ENCODE results near the gene DPEP1. TPM values are rescaled to one million over a fixed set of nuclear protein-coding genes. Genes with fewer than 3 reads are reported as not detected.
A peak's percentile ranks its signal among the peaks of the same experiment; 100 is the strongest.

DPEP1 gene
- total and polyA plus RNA-seq, 8 donors, result 0.31 to 10.4 (median 6.9) TPM

DNA sequence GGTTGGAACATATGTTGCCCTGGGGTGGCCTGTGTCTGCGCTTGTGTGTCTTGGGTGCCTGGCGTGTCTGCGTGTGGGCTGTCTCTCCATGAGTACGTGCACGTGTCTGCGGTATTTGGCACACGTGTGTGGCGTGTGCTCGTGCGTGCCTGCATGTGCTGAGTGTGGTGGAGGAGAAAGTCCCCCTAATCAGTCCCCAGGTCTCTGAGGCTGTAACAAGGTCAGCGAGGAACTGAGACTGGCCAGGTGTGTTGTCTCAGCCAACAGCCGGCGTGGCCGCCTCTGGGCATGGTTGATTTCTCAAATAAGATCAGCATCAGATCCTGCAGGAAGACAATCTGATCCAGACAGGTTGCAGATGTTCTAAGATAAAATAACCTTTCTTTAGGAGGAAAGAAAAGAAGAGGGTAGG, 41.4 kb upstream of the DPEP1 start:
- H3K36me3 ChIP-seq, result peaks cover 0 to 3% of the 10 kb centered on the region in 2 donors
- no peak overlapping the region for H3K27ac ChIP-seq
- H3K9me3 ChIP-seq, result no peaks in the 10 kb centered on the region
- TF ChIP-seq CTCF (IDR thresholded peaks at IDR 0.05), result no peak
- intact Hi-C loops (cut with DNase I), result no loop called here
- no peak overlapping the region for H3K4me3 ChIP-seq
- DNase-seq (peak in 1 of 4 donors; percentile 41), ATAC-seq (no peak)
- peaks cover 7 to 19% of the 10 kb centered on the region in 2 donors for H3K4me1 ChIP-seq
- peaks cover 26 to 76% of the 10 kb centered on the region in 2 donors for H3K27me3 ChIP-seq

DNA sequence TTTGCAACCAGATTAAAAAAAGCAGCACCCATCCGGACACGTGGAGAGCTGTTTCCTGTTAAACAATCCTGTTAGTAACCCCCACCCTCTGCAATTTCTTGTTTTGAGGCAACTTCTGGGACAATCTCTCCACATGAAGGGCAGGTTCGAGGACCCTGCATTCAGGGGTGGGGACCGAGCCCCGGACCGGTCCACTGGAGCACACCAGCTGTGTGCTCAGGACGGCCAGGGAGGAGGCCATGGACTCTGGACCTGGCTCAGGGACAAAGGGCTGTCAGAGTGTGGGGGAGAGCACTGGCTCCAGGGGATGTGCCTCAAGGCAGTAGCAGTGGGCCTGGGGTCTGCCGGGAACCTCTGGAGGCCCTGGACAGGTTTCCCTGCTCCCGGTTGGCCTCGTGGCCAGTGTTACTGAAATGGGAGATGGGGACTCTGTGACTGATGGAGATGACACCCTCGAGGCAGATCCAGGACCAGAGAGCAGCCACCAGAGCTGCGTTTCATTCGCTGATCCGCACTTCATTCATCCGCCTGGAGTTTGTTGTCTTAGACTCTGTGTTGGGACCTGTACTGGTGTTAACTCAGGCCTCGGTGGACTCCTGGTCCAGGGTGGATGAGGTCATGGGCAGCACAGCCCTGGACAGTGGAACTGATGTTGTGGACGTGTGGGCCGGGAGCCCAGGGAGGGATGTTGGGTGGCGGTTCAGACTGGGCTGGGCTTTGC, 40.8 kb upstream of the DPEP1 start:
- ATAC-seq (no peak), DNase-seq (no peak)
- intact Hi-C loops (cut with DNase I), result no loop called here
- Histone ChIP-seq H3K36me3 (no peaks in the 10 kb centered on the region), H3K27me3 (peaks cover 26 to 82% of the 10 kb centered on the region in 2 donors), H3K4me3 (no peak overlapping the region), H3K4me1 (peaks cover 7 to 19% of the 10 kb centered on the region in 2 donors), H3K27ac (no peak overlapping the region), H3K9me3 (no peaks in the 10 kb centered on the region)
- no peak for TF ChIP-seq CTCF (IDR thresholded peaks at IDR 0.05)

DNA sequence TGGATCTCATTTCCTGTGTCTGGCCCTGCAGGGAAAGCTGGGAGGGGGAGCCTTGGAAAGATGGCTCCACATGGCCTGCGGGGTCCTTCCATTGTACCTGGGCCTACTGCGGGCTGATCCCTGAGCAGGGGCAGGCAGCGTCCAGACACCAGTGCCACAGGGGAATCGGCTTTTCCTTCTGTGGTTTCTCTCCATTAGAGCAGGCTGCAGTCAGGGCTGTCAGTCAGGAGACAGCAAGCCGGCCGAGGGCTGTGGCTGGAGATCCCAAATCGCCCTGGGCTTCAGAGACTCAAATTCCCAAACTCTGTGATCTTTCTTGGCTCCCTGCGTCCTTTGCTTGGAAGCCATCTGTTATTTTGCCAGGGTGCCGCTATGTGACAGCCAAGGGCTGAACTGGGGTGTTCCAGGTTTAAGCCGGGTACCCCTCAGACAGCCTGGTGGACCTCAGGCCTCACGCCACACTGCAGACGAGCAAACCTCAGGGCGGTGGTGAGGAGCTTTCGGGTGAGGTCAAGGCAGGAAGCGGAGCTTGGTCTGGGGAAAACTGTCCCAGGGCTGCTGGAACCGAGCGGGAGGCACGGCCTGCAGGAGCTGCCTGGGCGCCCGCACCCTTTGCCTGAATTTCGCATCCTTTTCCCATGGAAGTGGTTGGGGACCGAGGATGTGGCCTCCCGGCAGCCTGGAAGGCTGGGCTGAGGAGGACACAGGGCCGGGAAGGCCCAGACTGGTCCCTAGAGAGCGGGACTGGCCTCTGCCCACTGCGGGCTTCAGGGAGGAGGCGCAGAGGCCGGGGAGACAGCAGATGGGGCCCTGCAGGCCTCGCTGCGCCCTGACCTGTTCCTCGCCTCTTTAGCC, 39.4 kb upstream of the DPEP1 start:
- no peak for ATAC-seq
- intact Hi-C loops (cut with DNase I), result no loop called here
- Histone ChIP-seq H3K27me3 (peaks cover 26 to 80% of the 10 kb centered on the region in 2 donors), H3K36me3 (no peaks in the 10 kb centered on the region), H3K27ac (no peak overlapping the region), H3K9me3 (no peaks in the 10 kb centered on the region), H3K4me3 (no peak overlapping the region), H3K4me1 (peaks cover 7 to 19% of the 10 kb centered on the region in 2 donors)
- TF ChIP-seq CTCF (IDR thresholded peaks at IDR 0.05), result no peak
- DNase-seq, result no peak

- Histone ChIP-seq H3K36me3 (no peaks in the 10 kb centered on the region), H3K27ac (no peak overlapping the region), H3K4me1 (peaks cover 7 to 19% of the 10 kb centered on the region in 2 donors), H3K4me3 (peak overlapping the region in 1 of 2 donors; percentile 32), H3K27me3 (peaks cover 26 to 72% of the 10 kb centered on the region in 2 donors), H3K9me3 (no peaks in the 10 kb centered on the region)
- intact Hi-C loops (cut with DNase I), result no loop called here
- peak in 1 of 4 donors; percentile 37 for DNase-seq
- peak; percentile 81 for ATAC-seq
- TF ChIP-seq CTCF (IDR thresholded peaks at IDR 0.05), result peak; percentile 55 to 67
These were observed 38.7 kb upstream of the DPEP1 start for GRCh38 chr16:89574681-89575246.
